ENCODE measurements around the gene ADCY1. TPM values are rescaled to one million over a fixed set of nuclear protein-coding genes. Genes with fewer than 3 reads are reported as not detected.

The ADCY1 gene
- total RNA-seq, 6 donors from 2014 or later, result 0.46 to 4.1 (median 1.2) TPM

DNA sequence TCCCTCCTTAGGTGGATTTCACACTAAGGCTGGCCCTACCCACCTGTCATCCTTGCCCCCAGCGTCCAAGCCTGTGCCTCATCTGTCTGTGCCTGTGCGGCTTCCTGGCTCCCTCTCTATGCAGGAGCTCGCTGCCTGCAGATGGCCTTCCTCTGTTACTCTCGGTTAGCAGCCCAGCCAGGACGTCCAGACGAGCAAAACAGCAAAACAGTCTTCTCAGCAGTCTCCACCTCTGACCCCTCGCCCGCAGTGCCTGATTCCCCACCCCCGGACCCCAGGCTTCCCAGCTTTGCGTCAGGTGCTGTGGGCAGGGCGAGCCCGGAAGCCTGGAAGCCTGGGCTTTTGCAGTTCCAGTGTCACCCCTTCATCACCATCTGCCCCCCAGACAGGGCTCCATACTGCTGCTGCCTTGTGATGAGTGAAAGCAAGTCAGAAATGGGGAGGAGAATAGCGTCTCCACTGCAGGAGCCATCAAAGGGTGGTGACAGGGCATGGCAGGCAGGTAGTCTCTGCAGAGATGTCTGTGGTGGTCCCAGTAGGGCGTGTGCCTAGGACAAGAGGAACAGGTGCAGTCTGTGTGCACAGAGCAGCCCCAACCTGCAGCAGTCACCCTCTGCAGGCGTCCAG is 88.5 kb downstream of the ADCY1 start:
- no peaks in the 10 kb centered on the region for H3K9me3 ChIP-seq
- H3K4me1 ChIP-seq, result no peaks in the 10 kb centered on the region
- TF ChIP-seq, protein P1, sequence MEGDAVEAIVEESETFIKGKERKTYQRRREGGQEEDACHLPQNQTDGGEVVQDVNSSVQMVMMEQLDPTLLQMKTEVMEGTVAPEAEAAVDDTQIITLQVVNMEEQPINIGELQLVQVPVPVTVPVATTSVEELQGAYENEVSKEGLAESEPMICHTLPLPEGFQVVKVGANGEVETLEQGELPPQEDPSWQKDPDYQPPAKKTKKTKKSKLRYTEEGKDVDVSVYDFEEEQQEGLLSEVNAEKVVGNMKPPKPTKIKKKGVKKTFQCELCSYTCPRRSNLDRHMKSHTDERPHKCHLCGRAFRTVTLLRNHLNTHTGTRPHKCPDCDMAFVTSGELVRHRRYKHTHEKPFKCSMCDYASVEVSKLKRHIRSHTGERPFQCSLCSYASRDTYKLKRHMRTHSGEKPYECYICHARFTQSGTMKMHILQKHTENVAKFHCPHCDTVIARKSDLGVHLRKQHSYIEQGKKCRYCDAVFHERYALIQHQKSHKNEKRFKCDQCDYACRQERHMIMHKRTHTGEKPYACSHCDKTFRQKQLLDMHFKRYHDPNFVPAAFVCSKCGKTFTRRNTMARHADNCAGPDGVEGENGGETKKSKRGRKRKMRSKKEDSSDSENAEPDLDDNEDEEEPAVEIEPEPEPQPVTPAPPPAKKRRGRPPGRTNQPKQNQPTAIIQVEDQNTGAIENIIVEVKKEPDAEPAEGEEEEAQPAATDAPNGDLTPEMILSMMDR (IDR thresholded peaks at IDR 0.05), result no peak
- no peak for TF ChIP-seq EP300 (IDR thresholded peaks at IDR 0.05)
- TF ChIP-seq POLR2A (IDR thresholded peaks at IDR 0.05), result no peak
- TF ChIP-seq POLR2AphosphoS5 (IDR thresholded peaks at IDR 0.05), result no peak
- H3K27me3 ChIP-seq, result no peaks in the 10 kb centered on the region
- ATAC-seq (ENCODE audit: low FRiP score in 2 of 2) (no peak), DNase-seq (peak in 1 of 2 donors; percentile 45)
- H3K36me3 ChIP-seq, result no peaks in the 10 kb centered on the region
- H3K4me3 ChIP-seq, result no peak overlapping the region
- 83 to 87% methylated on average over 14 to 15 of the region's 15 CpGs for WGBS, 2 donors
- H3K27ac ChIP-seq, result no peak overlapping the region

DNA sequence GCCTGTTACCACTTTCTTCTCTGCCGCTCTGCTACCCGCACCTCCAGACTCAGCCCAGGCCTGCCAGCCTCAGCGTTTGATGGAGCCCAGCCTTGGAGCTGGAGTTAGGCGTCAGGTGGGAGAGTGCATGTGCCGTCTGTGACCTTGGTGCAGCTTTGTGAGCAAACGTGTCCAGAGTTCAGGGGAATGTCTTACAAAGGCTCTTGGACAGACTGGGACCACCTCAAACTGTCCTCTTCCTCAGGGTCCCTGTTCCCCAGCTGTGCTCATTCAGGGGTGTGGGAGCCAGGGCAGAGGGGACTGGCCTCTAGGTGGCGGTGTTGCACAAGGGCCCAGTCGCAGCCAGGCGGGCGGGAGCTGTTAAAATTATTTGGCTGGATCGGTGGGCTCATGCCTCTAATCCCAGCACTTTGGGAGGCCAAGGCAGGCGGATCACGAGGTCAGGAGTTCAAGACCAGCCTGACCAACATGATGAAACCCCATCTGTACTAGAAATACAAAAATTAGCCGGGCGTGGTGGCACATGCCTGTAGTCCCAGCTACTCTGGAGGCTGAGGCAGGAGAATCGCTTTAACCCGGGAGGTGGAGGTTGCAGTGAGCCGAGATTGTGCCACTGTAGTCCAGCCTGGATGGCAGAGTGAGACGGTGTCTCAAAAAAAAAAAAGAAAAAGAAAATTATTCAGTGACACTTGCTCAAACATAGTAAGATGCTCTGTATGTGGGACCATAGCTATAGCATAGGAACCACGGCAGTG is 89.2 kb downstream of the ADCY1 start:
- H3K9me3 ChIP-seq, result no peaks in the 10 kb centered on the region
- no peaks in the 10 kb centered on the region for H3K36me3 ChIP-seq
- H3K27ac ChIP-seq, result no peak overlapping the region
- no peaks in the 10 kb centered on the region for H3K4me1 ChIP-seq
- no peak overlapping the region for H3K4me3 ChIP-seq
- TF ChIP-seq EP300 (IDR thresholded peaks at IDR 0.05), result no peak
- TF ChIP-seq POLR2A (IDR thresholded peaks at IDR 0.05), result no peak
- TF ChIP-seq, protein P1 (IDR thresholded peaks at IDR 0.05), result peak; percentile 43 to 61 (median 46)
- 81 to 83% methylated on average over 10 to 20 of the region's 20 CpGs for WGBS, 2 donors
- DNase-seq (peak in 1 of 2 donors; percentile 70), ATAC-seq (ENCODE audit: low FRiP score in 2 of 2) (peak; percentile 51 to 54)
- H3K27me3 ChIP-seq, result no peaks in the 10 kb centered on the region

DNA sequence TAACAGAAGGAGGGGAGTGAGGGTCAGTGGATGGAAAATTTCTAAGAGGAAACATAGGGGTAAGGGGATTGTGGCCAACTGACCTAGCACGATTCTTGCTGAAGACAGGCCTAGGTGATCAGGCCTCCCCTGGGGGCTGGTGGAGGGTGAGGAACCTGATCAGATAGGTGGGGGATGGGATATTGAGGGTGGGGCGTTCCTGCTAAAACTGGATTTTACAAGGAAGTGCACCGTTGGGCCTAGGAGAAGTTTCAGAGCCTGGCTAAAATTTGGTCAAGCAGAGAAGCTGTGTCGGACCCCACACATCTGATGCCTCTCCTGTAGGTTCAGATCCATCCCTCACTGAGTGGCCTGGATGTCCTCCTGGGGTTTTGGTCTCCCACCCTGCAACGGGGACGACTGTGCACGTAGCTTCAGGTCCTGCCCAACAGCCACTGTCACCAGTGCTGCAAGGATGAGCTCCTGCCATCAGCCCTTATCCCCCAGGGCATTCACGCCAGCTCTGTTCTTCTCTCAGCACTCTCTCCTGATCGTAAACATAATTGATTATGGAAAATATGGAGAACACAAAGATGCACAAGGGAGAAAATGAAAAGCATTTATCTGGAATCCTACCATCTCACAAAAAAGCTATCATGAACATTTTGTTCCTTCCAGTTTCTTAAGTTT is 89.9 kb downstream of the ADCY1 start:
- Histone ChIP-seq H3K27ac (no peak overlapping the region), H3K4me1 (no peaks in the 10 kb centered on the region), H3K27me3 (no peaks in the 10 kb centered on the region), H3K4me3 (no peak overlapping the region), H3K9me3 (no peaks in the 10 kb centered on the region), H3K36me3 (no peaks in the 10 kb centered on the region)
- ATAC-seq (ENCODE audit: low FRiP score in 2 of 2) (no peak), DNase-seq (no peak)
- 79 to 91% methylated on average over 9 of the region's 9 CpGs for WGBS, 2 donors
- TF ChIP-seq, protein P1 (IDR thresholded peaks at IDR 0.05), result no peak
- TF ChIP-seq EP300 (IDR thresholded peaks at IDR 0.05) (no peak), POLR2AphosphoS5 (IDR thresholded peaks at IDR 0.05) (no peak), POLR2A (IDR thresholded peaks at IDR 0.05) (no peak)

DNA sequence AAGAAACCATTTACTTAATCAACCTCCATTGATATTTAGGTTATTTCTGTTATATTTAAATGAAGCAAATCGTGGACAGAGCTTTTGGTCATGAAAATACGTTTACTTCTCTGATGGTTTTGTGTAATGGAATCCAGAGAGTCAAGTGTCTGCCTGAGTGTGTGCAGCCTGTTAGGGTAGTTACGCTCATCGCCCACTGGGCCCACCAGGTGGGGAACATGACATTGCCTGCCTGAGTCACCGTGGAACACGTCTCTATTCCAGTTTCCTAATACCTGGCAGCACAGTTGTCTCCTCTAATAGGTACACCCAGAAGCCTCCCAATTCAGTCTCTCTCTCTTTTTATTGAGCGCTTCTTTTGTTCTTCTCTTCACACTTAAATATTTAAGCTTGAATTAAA is 91.0 kb downstream of the ADCY1 start:
- no peak overlapping the region for H3K4me3 ChIP-seq
- no peak for TF ChIP-seq POLR2A (IDR thresholded peaks at IDR 0.05)
- TF ChIP-seq, protein P1 (IDR thresholded peaks at IDR 0.05), result no peak
- no peak for TF ChIP-seq EP300 (IDR thresholded peaks at IDR 0.05)
- no peak for TF ChIP-seq POLR2AphosphoS5 (IDR thresholded peaks at IDR 0.05)
- no peaks in the 10 kb centered on the region for H3K9me3 ChIP-seq
- no peak for DNase-seq
- no peaks in the 10 kb centered on the region for H3K4me1 ChIP-seq
- no peak for ATAC-seq (ENCODE audit: low FRiP score in 2 of 2)
- no peaks in the 10 kb centered on the region for H3K27me3 ChIP-seq
- no peaks in the 10 kb centered on the region for H3K36me3 ChIP-seq
- H3K27ac ChIP-seq, result no peak overlapping the region
- WGBS, 2 donors, result 91 to 92% methylated on average over 7 of the region's 7 CpGs
